ENCODE results near the gene C10orf90.

DNA sequence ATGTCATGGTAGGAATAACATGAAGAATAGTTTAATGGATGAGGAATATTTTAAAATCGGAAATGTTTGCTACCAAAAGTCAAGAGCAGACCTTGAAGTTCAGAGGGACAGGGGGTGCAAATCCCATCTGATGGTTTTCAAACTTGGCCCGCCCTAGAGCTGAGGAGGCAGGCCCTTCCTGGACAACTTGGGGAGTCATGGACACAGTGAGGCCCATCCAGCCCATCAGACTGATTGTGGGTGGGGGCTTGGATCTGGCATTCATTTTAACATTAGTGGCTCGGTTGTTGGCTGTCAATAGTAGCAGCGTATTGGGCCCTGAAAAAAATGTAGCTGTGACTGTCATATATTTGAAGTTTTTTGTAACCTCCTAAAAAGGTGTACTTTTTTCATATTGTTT, 2.0 kb downstream of the C10orf90 start:
- TF ChIP-seq CTCF (IDR thresholded peaks at IDR 0.05): no peak
- no peak for TF ChIP-seq POLR2A (IDR thresholded peaks at IDR 0.05)

Data from testis (tissue), 2 donors.